HG02759 (cell line): ENCODE data around the gene KAT2B.

ENCODE experiments used
- ATAC-seq: cut with Tn5 transposase; IDR thresholded peaks from one replicate; pipeline ENCODE4 v1.9.1; 2021; ENCODE audit warnings: mild to moderate bottlenecking, moderate library complexity; ENCODE audit not compliant: unreplicated experiment

The KAT2B gene

GRCh38 chr3:20095470-20095869 is 55.2 kb downstream of the KAT2B start:
- no peak for ATAC-seq

DNA sequence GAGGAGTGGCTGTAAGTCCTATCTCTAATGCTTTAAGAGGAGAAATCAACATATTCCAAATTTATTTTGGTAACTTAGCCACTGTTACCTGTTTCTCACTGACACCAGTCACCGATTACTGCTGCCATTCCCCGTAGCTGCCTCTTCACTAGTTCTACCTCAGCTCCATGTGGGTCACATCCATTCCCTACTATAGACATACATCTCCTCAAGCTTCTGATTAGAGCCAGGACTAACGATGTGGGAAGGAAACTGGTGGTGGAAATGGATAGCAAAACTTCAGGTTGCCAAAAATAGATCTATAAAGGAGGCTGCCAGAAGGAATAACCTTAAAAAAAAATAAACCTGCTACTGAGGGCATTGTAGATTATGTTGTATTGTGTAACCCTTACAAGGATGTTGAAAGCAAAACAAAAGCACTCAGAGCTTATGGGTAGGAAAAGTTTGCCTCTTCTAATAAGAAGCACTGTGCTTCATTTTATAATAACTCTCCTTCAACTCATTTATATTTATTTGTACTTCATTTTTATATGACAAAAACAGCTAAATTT is 56.0 kb downstream of the KAT2B start:
- ATAC-seq: no peak

DNA sequence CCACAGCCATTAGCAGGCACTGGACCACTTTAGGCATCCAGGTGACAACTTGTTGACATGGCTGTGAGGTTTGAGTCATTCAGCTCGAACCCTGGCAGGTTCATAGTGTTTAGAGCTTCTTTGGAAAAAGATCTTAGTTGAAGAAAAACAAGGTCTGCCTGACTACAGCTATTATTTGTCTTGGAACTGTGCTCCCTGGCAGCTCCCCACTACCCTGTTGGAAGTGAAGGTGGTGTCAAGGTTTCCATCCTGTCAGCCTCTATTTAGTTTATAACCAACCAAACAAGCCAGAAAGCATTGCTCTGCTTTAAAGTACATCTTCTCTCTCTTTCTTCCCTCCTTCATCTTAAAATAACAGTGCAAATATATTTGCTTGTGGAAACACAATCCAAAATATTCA is 56.8 kb downstream of the KAT2B start:
- no peak for ATAC-seq

- no peak for ATAC-seq
Measured at GRCh38 chr3:20099060-20099459, 58.8 kb downstream of the KAT2B start.

- ATAC-seq: no peak
Measured at GRCh38 chr3:20100151-20100550, 59.9 kb downstream of the KAT2B start.

GRCh38 chr3:20101041-20101440 is 60.8 kb downstream of the KAT2B start:
- no peak for ATAC-seq

DNA sequence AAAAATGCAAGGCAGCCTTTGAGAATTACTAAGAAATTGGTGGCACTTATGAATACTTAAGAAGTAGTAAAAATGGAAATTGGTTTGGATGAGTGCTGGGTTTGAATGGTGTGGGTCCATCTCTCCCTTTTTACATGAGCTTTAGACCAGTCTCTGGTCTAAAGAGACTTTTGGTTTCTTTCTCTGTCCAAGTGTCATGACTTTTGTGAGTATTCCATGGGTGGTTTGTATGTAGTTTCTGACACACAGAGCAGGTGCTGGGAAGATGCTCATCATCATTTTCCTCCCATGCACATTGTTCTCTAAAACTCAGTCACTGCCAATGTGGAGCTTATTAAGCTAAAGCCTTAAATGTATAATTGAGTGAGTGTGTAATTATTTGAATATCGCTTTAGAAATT is 63.5 kb downstream of the KAT2B start:
- peak; percentile 20 for ATAC-seq

DNA sequence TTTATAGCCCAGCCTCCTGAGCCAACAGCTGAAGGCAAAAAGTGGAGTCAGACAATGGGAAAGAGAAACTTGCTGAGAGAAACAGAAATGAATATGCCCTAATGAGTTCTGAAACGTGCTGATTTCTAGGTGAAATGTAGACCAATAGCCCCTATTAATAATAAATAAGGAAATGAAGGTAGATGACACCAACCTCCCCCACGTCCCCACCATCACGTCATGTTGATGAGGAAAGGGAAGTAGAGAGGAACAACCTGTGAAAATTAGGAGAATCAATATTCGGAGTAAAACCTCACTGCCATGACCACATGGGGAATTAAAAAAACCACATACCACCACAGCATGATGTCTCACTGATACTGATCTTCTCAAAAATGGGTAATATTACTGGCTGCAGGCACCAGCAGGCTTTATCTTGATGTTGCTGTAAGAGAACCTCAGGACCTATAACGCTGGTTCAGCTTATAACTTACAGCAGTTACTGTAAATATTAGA is 64.0 kb downstream of the KAT2B start:
- peak; percentile 64 for ATAC-seq

- ATAC-seq: no peak
Measured at GRCh38 chr3:20105513-20106280, 65.5 kb downstream of the KAT2B start.

GRCh38 chr3:20107722-20108121 is 67.5 kb downstream of the KAT2B start:
- no peak for ATAC-seq

DNA sequence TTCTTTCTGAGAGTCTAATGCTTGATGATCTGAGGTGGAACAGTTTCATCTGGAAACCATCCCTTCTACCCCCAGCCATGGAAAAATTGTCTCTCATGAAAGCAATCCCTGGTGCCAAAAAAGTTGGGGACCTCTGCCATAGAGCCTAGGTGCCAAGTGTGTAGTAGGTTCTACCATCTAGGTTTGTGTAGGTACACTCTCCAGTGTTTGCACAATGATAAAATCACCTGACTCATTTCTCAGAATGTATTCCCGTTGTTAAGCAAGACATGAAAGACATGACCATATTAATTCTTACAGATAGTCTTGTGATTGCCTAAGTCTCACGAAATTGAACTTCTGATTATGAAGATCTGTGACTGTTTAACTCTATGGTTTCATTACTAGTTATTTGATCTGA is 68.6 kb downstream of the KAT2B start:
- no peak for ATAC-seq

GRCh38 chr3:20110826-20111225 is 70.6 kb downstream of the KAT2B start:
- ATAC-seq: no peak

- no peak for ATAC-seq
Measured at GRCh38 chr3:20111836-20112235, 71.6 kb downstream of the KAT2B start.

DNA sequence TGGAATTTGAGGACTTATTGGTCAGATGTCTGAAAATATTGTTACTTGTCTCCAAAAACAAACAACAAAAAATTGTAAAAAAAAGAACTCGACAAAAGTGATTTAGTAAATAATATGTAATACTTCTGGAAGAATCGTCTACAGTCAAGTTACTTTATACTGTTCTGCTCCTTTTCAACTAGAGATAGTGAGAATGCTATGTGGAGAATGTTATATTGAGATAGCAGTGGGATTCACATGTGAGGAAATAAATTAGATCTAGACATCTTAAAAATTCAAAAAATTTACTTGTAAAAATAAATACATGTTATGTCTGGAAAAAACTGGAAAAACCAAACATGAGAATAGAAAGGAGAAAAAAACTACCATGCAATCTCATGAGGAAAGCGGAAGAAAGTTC is 80.8 kb downstream of the KAT2B start:
- no peak for ATAC-seq

DNA sequence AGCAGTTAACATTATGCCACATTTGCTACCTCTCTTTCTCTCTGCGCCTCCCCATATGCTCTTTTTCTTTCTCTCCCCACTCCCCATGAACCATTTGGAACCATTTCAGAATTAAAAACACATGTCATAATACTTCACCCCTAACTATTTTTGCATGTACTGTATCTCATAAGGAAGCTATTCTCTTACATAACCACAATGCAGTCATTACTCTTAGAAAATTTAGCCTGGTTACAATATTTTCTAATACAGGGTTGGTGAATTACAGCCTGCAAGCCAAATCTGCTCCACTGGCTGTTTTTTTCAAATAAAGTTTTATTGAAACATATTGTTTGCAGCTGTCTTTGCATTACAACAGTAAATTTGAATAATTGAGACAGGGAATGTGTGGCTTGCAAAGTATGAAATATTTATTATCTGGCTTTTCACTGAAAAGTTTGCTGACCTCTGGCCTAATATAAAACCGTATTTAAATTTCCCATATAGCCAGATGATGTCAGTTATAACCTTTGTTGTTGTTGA is 82.9 kb downstream of the KAT2B start:
- ATAC-seq: no peak

DNA sequence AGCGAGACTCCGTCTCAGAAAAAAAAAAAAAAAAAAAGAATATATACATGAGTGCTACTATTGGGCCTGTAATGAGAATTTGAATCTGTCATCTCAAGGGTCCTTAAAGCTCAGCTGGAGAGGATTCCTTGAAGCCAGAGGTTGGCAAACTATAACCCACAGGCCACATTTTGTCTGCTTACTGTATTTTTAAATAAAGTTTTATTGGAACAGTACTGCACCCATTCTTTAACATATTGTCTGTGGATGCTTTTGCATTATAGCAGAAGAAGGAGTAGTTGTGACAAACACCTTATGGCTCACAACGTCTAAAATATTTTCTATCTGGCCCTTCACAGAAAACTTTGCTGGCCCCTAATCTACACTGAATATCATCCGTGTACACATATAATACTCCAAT is 85.0 kb downstream of the KAT2B start:
- ATAC-seq: no peak

DNA sequence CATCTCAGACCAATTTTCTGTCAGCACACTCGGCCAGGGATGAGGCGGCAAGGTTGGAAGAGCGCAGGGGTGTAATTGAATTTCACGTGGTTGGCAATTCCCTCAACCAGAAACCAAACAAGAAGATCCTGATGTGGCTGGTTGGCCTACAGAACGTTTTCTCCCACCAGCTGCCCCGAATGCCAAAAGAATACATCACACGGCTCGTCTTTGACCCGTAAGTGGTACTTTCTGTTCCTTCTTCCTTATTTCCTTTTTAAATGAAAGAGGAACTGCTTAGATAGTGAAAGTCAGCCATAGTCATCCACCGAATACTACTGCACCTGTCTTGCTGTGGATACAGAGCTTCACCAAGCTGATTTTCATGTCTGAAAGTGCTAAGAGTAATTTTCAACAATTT is 85.7 kb downstream of the KAT2B start:
- peak; percentile 99 for ATAC-seq

- no peak for ATAC-seq
Measured at GRCh38 chr3:20128358-20128757, 88.1 kb downstream of the KAT2B start.

DNA sequence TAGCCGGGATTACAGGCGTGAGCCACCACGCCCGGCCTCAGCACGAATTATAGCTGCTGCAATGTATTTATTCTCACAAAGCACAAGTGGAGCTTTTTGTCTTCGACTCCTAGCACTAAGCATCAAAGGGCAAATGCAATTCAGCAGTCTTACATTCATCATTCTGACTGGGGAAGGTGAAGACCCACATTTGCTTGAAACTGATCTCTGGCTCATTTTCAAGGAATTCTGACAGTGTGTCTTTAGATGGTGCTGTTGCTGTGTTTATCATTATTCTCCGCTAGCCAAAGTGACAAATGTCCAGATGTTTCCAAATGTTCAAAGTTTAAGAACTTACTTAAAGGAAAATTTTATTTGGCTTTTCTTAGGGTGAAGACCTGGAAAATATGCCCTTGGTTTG is 89.9 kb downstream of the KAT2B start:
- ATAC-seq: no peak

- no peak for ATAC-seq
Measured at GRCh38 chr3:20136231-20136630, 96.0 kb downstream of the KAT2B start.

DNA sequence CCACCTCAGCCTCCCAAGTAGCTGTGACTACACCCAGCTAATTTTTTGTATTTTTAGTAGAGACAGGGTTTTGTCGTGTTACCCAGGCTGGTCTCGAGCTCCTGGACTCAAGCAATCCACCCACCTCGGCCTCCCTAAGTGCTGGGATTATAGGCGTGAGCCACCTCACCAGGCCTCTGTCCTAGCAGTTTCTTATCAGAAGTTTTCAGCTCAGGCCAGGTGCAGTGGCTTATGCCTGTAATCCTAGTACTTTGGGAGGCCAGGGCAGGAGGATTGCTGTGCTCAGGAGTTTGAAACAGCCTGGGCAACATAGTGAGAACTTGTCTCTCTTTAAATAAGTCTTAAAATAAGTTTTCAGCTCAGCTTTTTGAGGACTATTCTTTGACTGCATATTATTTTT is 97.4 kb downstream of the KAT2B start:
- ATAC-seq: no peak

GRCh38 chr3:20140881-20141280 is 100.6 kb downstream of the KAT2B start:
- ATAC-seq: no peak
